Fibroblast of gingiva (primary cell): ENCODE results near the gene NR2C2.
"Not testable (repeated sequence)": the region's sequence is repeated elsewhere in the genome, so short reads cannot be mapped to it uniquely, and the experiment has no call there.

Experiments used
- DNase-seq: peaks from one replicate; pipeline ENCODE4 v3.0.0-alpha.2; 2011; ENCODE audit warnings: low read depth

The NR2C2 gene

GRCh38 chr3:14959359-14959943 lies 12.1 kb downstream of the NR2C2 start:
- no peak for DNase-seq

DNA sequence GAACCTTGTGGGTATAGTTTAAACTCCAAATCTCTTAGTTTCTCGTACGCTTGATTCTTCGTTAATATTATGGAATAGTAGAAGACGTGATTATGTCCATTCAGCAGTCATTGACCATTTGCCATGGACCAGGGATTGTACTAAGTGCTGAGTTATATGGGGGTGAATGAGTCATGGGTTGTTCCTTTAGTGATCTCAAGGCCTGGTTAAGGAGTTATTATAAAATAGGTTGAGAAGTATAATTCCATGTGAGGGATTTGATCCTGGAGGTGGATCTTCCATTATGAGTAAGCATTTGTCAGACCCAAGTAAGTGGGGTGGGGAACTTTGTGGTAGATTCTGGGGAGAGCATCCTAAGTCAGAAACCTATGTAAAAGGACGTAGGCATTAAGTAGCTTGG lies 15.4 kb downstream of the NR2C2 start:
- no peak for DNase-seq

DNA sequence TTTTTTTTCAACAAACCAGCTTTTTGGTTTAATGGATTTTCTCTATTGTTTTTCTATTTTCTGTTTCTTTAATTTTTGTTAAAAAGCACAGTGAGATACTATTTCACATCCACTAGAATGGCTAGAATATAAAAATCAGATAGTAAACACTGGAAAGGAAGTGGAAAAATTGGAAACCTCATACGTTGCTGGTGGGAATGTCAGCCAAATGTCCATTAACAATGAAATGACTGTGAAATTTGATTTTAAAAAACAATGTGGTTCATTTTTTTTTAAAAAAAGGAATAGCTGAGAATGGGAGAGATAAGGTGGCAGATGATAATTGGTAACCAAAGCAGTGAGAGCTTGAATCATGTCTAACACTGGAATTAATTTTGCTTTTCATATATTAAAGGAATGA lies 19.9 kb downstream of the NR2C2 start:
- no peak for DNase-seq

- no peak for DNase-seq
Observed at GRCh38 chr3:14969671-14970070, 22.3 kb downstream of the NR2C2 start.

DNA sequence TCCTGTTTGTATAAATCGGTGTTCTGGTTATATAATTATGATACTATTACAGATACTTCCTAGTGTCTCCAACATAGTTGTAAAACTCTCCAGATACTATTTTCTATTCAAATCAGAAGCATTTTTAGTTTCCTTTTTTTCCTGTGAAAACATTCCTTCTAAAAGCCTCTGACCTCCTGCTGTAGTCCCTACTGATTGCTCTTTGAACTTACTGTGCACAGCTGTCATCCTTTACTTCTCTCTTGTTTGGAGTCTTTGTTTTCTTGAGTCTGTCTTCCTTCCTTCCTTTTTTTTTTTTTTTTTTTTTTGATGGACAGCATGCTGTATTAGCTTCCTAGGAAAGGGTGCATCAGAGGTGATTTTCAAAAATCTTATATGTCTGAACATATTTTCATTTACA lies 28.9 kb downstream of the NR2C2 start:
- DNase-seq = no peak

DNA sequence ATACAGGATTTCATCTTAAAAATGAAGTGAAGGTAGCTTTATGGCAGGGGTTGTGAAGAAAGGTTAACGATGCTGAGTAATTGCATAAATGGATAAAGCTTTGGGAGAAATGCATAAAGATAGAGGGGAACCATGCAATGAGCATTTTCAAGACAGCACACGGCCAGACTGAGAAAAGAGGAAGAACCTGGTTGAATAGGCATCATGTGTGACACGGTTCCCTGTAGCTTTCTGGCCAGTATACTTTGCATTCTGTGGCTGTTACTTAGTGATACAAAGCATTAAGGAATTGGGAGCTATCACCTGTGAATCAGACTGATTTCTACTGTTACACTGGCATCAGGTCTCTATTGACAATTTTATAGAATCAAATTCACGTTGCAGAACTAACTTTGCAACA lies 33.3 kb downstream of the NR2C2 start:
- no peak for DNase-seq

- DNase-seq = no peak
Observed at GRCh38 chr3:14984581-14985113, 37.3 kb downstream of the NR2C2 start.

- DNase-seq = no peak
Observed at GRCh38 chr3:14988988-14989394, 41.6 kb downstream of the NR2C2 start.

DNA sequence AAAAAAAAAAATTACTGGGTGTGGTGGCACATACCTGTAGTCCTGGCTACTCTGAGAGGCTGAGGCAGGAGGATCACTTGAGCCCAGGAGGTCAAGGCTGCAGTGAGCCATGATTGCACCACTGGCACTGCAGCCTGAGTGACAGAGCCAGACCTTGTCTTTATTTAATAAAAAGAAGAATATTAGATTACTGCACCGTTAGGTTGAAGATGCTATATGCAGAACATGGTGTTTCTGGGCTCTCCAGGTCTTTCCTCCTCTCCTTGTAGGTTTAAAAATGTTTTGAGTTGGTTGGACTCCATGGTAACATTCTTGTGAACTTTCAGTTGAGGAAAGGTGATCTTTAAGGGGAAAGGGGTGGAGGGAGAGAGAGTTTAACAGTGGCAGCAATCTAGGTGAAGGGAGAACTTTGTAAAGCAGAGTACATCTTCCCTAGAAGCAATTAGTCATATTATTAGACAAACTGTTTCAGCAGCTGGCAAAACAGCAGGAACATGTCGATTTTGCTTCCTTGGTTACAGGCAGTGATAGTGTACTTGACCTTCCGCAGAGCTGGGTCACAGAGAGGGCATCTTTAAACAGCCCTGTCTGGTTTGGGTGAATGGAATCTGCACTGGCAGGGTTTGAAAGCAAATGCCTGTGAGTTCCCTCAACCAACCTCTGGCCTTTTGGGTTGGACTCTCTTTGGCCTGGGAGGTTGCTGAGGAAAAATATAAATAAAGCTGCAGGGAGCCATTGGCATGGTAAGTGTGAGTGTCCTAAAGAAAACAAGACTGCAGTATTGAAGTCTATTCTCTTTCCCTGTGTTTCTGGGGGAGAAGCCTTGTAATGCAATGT lies 42.8 kb downstream of the NR2C2 start:
- no peak for DNase-seq

GRCh38 chr3:14990780-14991148 lies 43.4 kb downstream of the NR2C2 start:
- no peak for DNase-seq

DNA sequence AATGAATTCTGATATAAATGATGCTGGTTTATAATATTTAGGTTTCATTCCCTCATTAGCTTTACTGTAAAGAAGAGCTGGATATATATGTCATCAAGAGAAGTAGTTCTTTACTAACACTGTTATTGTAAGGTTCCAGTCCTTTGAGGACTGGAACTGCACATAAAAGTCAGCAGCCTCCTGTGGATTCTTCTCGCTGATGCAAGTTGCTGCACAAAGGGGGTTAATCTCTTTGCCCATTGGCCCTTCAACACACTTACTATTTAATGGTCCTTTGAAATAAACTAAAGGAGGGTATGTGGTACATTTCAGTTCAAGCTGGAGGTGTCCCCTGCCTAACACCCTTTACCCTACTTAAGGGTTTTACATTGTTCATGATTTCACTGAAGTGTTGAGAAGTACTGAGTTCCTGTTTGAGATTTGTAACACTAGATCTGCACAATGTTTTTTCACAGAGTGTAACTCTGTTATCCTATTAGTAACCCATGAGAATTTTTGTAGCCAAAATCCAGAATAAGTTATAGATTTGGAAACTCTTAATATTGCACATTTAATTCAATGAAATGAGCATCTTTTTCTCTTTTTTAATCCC lies 43.9 kb downstream of the NR2C2 start:
- DNase-seq = no peak

GRCh38 chr3:14991818-14992612 lies 44.6 kb downstream of the NR2C2 start:
- DNase-seq = no peak

- no peak for DNase-seq
Observed at GRCh38 chr3:14997941-14998340, 50.6 kb downstream of the NR2C2 start.

DNA sequence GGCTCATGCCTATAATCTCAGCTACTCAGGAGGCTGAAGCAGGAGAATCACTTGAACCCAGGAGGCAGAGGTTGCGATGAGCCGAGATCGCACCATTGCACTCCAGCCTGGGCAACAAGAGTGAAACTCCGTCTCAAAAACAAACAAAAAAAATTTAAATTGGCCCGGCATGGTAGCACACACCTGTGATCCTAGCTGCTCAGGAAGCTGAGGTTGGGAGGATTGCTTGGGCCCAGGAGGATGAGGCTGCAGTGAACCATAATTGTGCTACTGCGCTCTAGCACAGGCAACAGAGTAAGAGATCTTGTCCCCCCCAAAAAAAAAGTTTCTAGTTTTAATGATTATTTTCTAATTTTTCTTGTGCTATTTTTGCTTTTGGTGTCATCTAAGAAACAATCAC lies 51.8 kb downstream of the NR2C2 start:
- DNase-seq = not testable (repeated sequence)

GRCh38 chr3:15007681-15008141 lies 60.3 kb downstream of the NR2C2 start:
- peak; percentile 85 for DNase-seq

DNA sequence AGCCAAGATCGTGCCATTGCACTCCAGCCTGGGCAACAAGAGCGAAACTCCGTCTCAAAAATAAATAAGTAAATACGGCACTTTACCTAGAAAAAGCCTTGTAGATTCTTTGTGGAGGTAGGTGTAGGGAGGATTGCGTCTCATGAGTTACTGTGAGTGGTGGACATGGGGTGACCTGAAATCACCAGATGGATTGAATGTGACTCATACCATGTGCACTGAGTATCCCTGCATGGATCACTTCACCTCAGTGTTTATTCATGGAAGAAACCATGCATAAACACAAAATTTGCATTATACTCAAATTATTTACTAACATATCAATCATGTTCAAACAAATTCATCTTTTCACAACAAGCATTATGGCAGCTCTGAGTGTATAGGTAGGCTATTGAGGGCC lies 61.8 kb downstream of the NR2C2 start:
- DNase-seq = no peak

DNA sequence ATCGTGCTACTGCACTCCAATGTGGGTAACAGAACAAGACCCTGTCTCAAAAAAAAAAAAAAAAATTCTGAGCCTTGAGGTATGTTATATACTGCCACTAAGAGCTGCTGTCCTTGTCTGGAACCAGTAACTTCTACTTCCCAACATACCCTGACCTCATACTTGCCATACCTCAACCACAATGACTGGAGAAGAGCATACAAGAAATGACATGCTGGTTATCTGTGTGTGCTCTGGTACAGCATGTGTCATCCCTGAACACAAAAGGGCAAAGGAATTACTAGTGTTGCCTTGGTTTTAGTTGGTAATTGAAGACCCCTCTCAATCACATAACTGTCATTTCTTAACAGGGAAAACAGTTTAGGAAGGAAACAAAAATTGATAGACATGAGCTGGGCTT lies 63.3 kb downstream of the NR2C2 start:
- no peak for DNase-seq

DNA sequence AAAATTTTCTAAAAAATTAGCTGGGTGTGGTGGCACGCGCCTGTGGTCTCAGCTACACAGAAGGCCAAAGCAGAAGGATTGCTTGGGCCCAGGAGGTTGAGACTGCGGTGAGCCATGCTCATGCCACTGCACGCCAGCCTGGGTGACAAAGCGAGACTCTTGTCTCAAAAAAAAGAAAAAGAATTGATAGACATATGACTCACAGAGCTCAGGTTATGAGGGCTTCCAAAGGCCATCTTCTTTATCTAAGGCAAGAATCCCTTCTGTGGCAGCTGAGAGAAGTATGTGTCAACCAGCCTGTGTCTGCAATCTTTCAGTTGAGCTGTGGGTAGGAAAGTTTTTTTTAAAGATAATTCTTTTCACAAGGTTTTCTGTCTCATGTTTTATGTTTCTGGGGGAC lies 63.8 kb downstream of the NR2C2 start:
- DNase-seq = no peak

- no peak for DNase-seq
Observed at GRCh38 chr3:15014606-15015328, 67.4 kb downstream of the NR2C2 start.

- no peak for DNase-seq
Observed at GRCh38 chr3:15015456-15015855, 68.1 kb downstream of the NR2C2 start.

GRCh38 chr3:15017191-15017590 lies 69.8 kb downstream of the NR2C2 start:
- no peak for DNase-seq

- DNase-seq = no peak
Observed at GRCh38 chr3:15023249-15023648, 75.9 kb downstream of the NR2C2 start.
